ENCODE data around the gene GCM1. TPM values are rescaled to one million over a fixed set of nuclear protein-coding genes. Genes with fewer than 3 reads are reported as not detected.
"Not testable (repeated sequence)": the region's sequence is repeated elsewhere in the genome, so short reads cannot be mapped to it uniquely, and the experiment has no call there.

GCM1 gene, protein sequence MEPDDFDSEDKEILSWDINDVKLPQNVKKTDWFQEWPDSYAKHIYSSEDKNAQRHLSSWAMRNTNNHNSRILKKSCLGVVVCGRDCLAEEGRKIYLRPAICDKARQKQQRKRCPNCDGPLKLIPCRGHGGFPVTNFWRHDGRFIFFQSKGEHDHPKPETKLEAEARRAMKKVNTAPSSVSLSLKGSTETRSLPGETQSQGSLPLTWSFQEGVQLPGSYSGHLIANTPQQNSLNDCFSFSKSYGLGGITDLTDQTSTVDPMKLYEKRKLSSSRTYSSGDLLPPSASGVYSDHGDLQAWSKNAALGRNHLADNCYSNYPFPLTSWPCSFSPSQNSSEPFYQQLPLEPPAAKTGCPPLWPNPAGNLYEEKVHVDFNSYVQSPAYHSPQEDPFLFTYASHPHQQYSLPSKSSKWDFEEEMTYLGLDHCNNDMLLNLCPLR
- under 1 TPM in 2 of 3 donors, not detected in 1; 0.10 to 0.22 TPM for polyA plus RNA-seq

DNA sequence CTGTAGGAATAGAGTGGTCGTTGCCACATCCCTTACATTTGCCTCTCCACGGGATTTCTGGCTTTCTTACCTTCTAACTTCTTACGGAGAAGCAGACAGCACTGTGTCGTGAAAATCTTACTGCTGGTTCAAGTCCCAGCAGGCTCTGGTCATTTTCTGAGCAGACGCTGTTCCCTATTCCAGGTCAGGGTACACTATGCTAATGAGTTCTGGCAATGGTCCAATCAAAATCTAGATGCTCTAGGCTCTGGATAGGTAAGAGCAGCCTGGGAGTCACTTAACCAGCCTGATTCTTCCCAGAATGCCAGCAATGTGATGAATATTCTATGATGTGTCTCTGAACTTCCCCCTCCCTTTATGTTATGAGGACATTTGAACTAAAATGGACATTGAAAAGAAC is at the start of gene GCM1:
Gene GCM1 (minus strand): TSS at position 158 of the 400 bp plus-strand sequence. CDS start 3,209 bp downstream, outside the sequence.
- WGBS, 3 donors: 85 to 89% (median 89%) methylated on average over 5 of the region's 5 CpGs
- H3K27ac ChIP-seq (ENCODE audit: low read depth, low read length): no peak within 1 kb of the TSS

DNA sequence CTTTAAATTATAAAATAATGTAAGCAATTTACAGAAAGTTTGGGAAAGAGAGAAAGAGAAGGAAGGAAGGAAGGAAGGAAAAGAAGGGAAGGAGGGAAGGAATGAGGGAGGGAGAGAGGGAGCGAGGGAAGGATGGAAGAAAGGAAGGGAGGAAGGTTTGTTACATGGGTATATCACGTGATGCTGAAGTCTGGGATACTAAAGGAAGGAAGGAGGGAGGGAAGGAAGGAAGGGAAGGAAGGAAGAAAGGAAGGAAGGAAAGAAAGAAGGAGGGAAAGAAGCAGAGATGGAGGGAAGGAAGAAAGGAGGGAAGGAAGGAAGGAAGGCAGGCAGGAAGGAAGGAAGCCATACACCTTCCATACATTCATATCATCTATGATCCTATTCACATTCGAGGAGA is 48.9 kb upstream of the GCM1 start:
- H3K27ac ChIP-seq (ENCODE audit: low read depth, low read length): no peak overlapping the region
- WGBS, 3 donors: 74 to 83% (median 81%) methylated on average over 3 of the region's 3 CpGs

- no peak overlapping the region for H3K27ac ChIP-seq (ENCODE audit: low read depth, low read length)
- WGBS, 3 donors: 49 to 73% (median 60%) methylated on average over 3 to 4 of the region's 4 CpGs
Measured at GRCh38 chr6:53195048-53195447, 46.4 kb upstream of the GCM1 start.

- no peak overlapping the region for H3K27ac ChIP-seq (ENCODE audit: low read depth, low read length)
- WGBS, 3 donors: 42 to 46% (median 44%) methylated on average over 5 of the region's 5 CpGs
Measured at GRCh38 chr6:53192682-53193188, 44.1 kb upstream of the GCM1 start.

- H3K27ac ChIP-seq (ENCODE audit: low read depth, low read length): no peak overlapping the region
Measured at GRCh38 chr6:53189554-53189953, 40.9 kb upstream of the GCM1 start.

- WGBS, 3 donors: 76 to 92% (median 88%) methylated on average over 2 of the region's 2 CpGs
- H3K27ac ChIP-seq (ENCODE audit: low read depth, low read length): no peak overlapping the region
Measured at GRCh38 chr6:53188833-53189232, 40.2 kb upstream of the GCM1 start.

GRCh38 chr6:53180678-53181077 is 32.0 kb upstream of the GCM1 start:
- H3K27ac ChIP-seq (ENCODE audit: low read depth, low read length): no peak overlapping the region
- 91 to 97% (median 96%) methylated on average over 5 of the region's 5 CpGs for WGBS, 3 donors

GRCh38 chr6:53179961-53180651 is 31.5 kb upstream of the GCM1 start:
- WGBS, 3 donors: 31 to 43% (median 38%) methylated on average over 8 of the region's 8 CpGs
- H3K27ac ChIP-seq (ENCODE audit: low read depth, low read length): no peak overlapping the region

DNA sequence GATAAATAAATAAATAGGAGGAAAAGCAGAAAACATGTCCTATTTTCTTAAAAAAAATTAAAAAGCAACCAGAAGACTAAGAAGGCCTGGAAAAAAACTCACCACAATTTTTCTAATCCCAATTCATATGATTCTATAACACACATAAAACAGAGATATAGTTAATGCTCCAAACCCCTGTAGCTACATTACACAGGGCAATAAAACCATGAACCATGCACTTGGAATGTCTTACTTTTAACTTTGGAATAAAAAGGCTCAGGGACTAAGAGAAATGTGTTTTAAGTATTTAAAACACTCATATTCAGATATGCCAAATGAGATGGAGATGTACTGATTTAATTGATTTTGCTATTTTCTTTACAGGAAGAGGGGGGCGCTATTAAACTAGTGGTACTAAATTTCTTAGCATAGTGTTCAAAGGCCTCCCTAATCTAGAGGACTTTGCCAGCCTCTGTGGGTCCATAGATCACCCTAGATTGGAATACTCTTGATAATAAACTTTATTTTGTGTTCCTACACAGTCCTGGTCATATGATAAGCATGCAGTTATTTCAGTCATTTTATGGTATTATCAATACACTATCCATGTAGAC is 30.3 kb upstream of the GCM1 start:
- H3K27ac ChIP-seq (ENCODE audit: low read depth, low read length): no peak overlapping the region
- WGBS, 3 donors: 79 to 89% (median 87%) methylated on average over 1 of the region's 1 CpG

GRCh38 chr6:53175027-53175426 is 26.4 kb upstream of the GCM1 start:
- no peak overlapping the region for H3K27ac ChIP-seq (ENCODE audit: low read depth, low read length)
- WGBS, 3 donors: 30 to 82% (median 76%) methylated on average over 2 of the region's 2 CpGs

DNA sequence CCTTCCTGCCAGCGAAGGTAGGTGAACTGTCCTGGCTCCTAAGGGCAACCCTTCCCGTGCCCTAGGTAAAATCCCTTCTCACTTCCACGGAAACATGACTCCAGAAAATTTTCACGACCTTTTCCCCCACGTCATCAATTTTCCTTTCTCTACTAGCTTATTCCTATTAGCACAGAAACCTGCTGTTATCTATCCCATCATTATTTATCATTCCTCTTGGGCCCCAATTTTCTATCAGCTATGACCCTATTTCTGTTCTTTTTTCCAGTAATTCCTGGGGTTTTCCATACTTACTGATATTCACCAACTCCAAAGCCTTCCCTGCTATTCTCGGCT is 23.8 kb upstream of the GCM1 start:
- no peak overlapping the region for H3K27ac ChIP-seq (ENCODE audit: low read depth, low read length)
- WGBS, 3 donors: 60 to 78% (median 67%) methylated on average over 6 of the region's 6 CpGs

DNA sequence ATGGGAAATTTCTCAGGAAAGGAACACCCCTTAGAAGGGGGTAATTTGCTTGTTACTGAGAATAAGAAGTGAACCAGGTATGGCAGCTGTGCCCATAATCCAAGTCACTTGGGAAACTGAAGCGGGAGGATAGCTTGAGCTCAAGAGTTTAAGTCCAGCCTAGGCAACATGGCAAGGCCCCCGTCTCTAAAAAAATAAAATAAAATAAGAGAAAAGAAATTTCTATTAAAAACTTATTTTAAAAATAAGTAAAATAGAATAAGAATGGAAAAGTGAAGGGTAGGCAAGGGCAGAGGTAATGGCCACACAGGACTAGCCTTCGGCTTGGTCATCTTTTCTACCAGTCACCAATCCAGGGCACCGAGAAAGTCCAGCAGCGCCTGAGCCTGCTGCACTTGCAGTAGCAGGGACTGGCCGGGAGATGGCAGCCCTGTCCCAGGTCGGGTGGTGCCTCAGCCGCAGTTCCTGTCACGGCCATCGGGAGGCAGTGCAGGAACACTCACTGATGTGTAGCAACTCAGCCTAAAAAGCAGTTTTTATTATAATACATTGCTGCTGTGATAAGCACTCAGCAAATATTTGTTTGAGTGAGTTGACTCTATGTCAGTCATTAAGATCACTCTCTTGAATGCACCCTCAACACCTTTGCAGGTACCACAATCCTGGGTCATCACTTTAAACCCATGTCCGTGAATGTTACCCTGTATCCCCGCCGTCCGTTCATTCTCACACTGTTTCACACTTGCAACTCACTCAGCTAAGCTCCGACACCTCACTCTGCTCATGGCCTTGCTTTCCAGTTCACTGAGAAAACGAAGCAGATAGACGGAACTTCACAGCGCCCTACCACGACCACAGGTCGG is 23.2 kb upstream of the GCM1 start:
- H3K27ac ChIP-seq (ENCODE audit: low read depth, low read length): no peak overlapping the region
- WGBS, 3 donors: 51 to 54% (median 52%) methylated on average over 20 of the region's 20 CpGs

DNA sequence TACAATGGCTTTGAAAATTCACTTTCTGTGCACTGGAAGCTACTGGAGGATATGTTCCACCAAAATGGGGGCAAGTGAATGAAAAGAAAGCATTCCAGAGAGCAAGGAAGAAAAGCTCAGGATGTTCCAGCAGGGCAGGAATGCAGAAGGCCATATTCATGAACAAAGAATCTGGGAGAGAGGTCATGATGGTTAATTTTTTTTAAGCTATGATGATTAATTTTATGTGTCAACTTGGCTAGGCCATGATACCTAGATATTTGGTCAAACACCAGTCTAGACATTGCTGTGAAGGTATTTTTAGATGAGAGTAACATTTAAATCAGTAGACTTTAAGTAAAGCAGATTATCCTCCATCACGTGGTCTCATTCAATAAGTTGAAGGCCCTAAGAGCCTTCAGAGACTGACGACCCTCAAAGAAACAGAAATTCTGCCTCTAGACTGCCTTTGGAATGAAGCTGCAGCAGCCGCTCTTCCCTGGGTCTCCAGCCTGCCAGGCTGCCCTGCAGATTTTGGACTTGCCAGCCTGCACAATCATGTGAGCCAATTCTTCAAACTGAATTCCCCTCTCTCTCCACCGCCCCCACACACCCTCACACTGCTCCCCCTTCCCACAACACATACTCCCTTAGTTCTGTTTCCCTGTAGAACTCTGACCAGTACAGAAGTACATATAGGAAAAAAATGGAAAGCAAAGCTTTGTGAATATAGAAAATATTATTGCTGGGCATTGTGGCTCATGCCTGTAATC is 20.1 kb upstream of the GCM1 start:
- WGBS, 3 donors: 82 to 87% (median 85%) methylated on average over 4 of the region's 4 CpGs
- H3K27ac ChIP-seq (ENCODE audit: low read depth, low read length): no peak overlapping the region

GRCh38 chr6:53165293-53165692 is 16.7 kb upstream of the GCM1 start:
- no peak overlapping the region for H3K27ac ChIP-seq (ENCODE audit: low read depth, low read length)
- WGBS, 3 donors: 89 to 98% (median 97%) methylated on average over 4 of the region's 4 CpGs

GRCh38 chr6:53162606-53163005 is 14.0 kb upstream of the GCM1 start:
- H3K27ac ChIP-seq (ENCODE audit: low read depth, low read length): no peak overlapping the region
- whole genome bisulfite sequencing, 3 donors: 21 to 52% (median 30%) methylated on average over 1 of the region's 1 CpG

- WGBS, 3 donors: 58 to 79% (median 60%) methylated on average over 3 of the region's 3 CpGs
- H3K27ac ChIP-seq (ENCODE audit: low read depth, low read length): no peak overlapping the region
Measured at GRCh38 chr6:53161481-53162009, 12.9 kb upstream of the GCM1 start.

DNA sequence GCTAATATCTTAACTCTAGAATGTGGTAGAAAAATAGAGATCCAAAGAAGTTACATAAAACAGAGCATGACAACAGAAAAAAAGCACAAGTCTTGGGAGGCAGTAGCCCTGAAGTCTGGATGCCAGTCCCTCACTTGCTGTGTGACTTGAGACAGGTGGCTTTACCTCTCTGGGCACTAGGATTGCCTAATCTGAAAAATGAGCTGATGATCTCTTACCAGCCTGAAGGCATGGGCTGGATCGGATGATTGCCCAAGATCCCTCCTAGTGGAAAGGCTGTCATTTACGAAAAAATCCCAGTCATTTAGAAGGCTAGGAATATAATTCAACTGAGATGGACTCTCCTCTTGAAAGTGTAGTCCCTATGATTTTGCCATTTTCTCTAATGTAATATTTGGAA is 10.9 kb upstream of the GCM1 start:
- no peak overlapping the region for H3K27ac ChIP-seq (ENCODE audit: low read depth, low read length)
- 43 to 59% (median 48%) methylated on average over 2 of the region's 2 CpGs for WGBS, 3 donors

- 93 to 95% (median 94%) methylated on average over 6 of the region's 6 CpGs for WGBS, 3 donors
Measured at GRCh38 chr6:53158076-53158475, 9.4 kb upstream of the GCM1 start.

More at GRCh38 chr6:53158076-53158475, 9.4 kb upstream of the GCM1 start:
- not testable (repeated sequence) for H3K27ac ChIP-seq (ENCODE audit: low read depth, low read length)
